ENCODE results near the gene NUDCD3. TPM values are rescaled to one million over a fixed set of nuclear protein-coding genes. Genes with fewer than 3 reads are reported as not detected.
A peak's percentile ranks its signal among the peaks of the same experiment; 100 is the strongest.

The NUDCD3 gene
- total RNA-seq = 100 to 1,000 TPM in 1 of 2 donors, 10 to 100 TPM in 1; 83.7 to 104 TPM
- long read RNA-seq, full-length matches to known transcripts = 117 of 136 reads
- long read RNA-seq, partial matches to known transcripts = 5 of 136 reads
- long read RNA-seq, other reads (novel, unspliced or antisense) = 14 of 136 reads

- intact Hi-C loops (cut with DNase I) = loop anchor here in 1 of 2 donors (10.0 kb wide), 1 partner anchor 74 kb away; no protein-coding TSS in a partner anchor
- peak; percentile 89 for DNase-seq
- peak; percentile 96 to 98 for ATAC-seq
Measured at GRCh38 chr7:44490351-44491200, at the start of gene NUDCD3. TSS of gene NUDCD3 (minus strand) at chr7:44490658. CDS start at chr7:44490600, 58 bp downstream.

- DNase-seq (no peak), ATAC-seq (peak in 1 of 2 donors; percentile 84)
- intact Hi-C loops (cut with DNase I) = no loop called here
Measured at GRCh38 chr7:44539669-44540506, 49.4 kb upstream of the NUDCD3 start.

DNA sequence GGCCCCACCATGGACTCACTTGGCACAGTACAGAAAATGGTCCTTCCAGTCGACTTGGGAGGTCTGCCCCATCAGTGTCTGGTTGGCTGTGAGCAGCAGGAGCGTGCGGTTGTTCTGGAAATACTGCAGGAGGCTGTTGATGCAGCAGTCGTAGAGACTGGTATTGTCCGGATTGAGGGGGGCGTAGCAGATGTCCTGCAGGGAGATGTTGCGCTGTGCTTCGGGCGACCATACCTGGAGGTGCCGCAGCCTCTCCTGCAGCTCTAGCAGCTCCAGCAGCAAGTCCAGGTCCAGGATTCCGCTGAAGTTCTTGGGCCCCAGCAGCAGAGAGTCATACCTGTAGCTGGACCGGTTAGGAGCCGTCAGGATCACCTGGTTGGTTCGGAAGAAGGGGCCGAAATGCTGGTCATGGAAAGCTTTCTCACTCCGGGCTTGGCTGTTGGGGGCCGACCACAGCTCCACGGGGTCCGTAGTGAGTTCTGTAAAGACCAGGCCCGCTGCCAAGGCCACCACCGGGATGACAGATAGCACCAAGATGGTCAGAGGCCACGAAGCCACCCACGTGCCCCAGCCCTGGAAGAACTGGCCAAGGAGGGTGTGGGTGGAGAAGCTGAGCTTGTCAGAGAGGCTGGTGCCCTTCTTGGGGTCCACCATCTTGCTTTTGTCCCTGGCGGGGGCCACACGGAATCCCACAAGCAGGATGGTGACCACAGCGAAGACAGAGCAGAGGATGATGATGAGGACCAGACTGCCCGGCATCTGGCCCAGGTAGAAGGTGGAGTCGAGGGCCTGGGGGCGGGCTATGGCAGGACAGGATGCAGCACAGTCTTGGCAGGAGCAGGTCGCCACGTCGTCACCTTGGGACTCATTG, 48.6 kb upstream of the NUDCD3 start:
- DNase-seq (no peak), ATAC-seq (no peak)
- intact Hi-C loops (cut with DNase I) = no loop called here

DNA sequence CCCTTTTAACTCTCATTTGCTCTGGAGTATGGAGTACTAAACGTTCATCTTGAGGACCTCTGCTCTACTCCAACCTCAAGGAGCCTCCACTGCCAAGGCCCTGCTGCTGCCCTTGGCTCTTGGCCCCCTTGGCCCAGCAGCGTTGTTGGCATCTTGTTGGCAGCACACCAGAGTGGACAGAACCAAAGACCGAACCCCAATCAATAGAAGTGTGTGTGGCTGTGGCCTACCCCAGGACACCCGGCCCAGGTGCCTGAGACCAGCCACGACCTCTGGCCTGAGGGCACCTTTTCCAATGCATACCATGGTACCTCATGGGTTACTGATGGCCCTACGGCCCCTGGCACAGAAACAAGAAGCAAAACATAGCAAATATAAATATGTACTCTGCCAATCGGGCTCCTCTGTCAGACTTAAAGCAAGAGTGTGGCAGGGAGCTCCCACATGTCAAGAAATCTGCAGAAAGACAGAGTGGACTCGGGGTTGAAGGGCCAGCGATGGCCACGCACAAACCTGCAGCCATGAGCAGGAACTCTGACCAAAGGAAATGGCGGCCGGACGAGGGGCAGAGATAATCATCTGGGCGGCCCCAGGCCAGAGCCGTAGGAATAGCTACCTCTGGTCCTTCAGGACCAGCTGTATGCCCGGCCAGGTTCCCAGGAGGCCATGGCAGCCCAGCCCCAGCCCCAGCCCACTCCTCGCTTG, 47.8 kb upstream of the NUDCD3 start:
- peak in 1 of 2 donors; percentile 50 for ATAC-seq
- intact Hi-C loops (cut with DNase I) = no loop called here

DNA sequence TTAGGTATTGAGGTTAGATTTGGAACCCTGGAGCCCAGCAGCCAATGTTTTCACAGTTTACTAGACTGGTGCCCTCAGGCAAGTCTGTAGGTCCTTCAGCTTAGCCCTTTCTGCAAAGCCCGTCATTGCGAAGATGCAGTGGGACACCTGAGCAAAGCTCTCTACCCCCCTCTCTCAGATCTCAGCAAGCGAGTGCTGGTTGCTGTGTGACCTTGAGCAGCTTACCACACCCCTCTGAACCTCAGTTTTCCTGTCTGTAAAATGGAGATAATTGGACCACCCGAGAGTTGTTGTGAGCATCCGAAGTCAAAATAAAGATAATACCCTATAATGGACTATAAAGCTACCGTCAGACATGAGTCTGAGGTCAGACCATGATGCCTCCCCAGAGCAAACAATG, 47.0 kb upstream of the NUDCD3 start:
- ATAC-seq = no peak
- no peak for DNase-seq
- intact Hi-C loops (cut with DNase I) = no loop called here

More for the DNA sequence above, 47.8 kb upstream of the NUDCD3 start:
- DNase-seq = no peak

- intact Hi-C loops (cut with DNase I) = no loop called here
- DNase-seq (no peak), ATAC-seq (no peak)
Measured at GRCh38 chr7:44536090-44536489, 45.6 kb upstream of the NUDCD3 start.

- ATAC-seq (no peak), DNase-seq (no peak)
- intact Hi-C loops (cut with DNase I) = no loop called here
Measured at GRCh38 chr7:44535348-44536064, 45.0 kb upstream of the NUDCD3 start.

DNA sequence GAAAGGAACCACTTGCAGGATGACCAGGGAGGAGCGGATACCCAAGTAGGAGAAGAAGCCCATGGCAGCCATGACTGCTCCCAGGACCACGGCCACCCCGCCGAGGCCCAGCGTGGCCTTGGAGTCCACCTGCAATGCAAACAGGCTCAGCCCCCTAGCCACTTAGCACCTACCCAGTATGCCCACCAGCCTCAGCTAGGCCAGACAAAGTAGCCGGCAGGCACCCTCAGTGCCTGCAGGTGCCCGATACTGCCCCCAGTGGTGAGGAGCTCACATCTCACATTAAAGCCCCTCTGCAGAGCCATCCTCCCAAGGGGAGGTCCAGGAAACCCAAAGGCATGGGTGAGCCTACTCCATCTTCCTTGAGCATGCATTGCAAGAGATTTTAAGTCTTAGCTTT, 44.0 kb upstream of the NUDCD3 start:
- intact Hi-C loops (cut with DNase I) = no loop called here
- DNase-seq (no peak), ATAC-seq (peak in 1 of 2 donors; percentile 35)

DNA sequence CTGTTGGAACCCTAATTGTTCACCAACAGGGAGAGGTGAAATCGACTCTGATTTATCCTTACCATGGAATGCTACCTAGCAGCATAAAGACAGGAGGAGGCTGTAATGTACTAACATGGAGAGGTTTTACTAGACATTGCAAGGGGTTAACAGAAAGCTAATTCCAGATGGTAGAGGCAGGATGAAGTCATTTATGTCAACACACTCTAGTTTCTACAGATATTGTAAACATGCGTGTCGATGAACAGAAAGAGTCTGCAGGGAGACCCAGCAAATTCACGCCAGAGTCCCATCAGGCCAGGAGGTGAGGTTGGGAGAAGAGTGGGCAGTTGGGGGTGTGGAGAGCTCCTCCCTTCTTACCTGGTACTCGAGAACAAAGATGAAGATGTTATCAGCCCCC, 43.6 kb upstream of the NUDCD3 start:
- ATAC-seq = no peak
- no peak for DNase-seq
- intact Hi-C loops (cut with DNase I) = no loop called here

- ATAC-seq = no peak
- intact Hi-C loops (cut with DNase I) = no loop called here
- no peak for DNase-seq
Measured at GRCh38 chr7:44533301-44534055, 43.0 kb upstream of the NUDCD3 start.

- no peak for ATAC-seq
- intact Hi-C loops (cut with DNase I) = no loop called here
- no peak for DNase-seq
Measured at GRCh38 chr7:44531421-44532380, 41.2 kb upstream of the NUDCD3 start.

DNA sequence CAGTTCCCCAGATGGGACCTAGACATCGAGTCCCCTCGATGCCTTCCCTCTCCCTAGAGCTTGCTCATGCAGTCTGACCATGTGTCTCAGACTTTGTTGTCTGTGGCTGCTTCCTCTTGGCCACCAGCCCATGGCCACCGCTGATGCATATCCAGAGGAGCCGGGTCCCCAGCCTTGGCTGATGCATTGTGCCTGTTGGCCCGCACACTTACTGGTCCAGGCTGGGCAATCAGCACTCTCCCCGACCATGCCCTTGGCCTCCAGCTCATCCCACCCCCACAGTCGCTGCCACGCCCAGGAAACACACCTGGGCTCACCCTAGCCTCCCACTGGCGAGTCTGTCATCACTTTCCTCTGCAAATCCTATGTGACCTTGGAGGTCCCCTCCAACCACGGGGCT, 40.5 kb upstream of the NUDCD3 start:
- no peak for DNase-seq
- intact Hi-C loops (cut with DNase I) = no loop called here
- ATAC-seq = no peak

DNA sequence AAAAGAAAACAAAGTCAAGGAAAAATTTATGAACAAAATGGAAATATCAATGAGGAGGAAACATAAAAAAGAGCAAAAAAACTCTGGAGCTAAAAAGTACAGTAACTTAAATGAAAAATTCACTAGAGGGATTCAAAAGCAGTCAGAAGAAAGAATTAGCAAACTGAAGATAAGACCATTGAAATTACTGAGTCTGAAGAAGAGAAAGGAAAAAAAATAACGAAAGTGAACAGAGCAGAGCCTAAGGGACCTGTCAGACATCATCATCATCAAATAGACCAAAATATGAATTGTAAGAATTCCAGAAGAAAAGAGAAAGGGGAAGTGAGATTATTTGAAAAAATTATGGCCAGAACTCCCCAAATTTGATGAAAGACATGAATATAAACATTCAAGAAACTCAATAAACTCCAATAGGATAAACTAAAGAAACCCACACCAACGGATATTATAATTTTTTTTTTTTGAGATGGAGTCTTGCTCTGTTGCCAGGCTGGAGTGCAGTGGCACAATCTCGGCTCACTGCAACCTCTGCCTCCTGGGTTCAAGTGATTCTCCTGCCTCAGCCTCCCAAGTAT, 34.4 kb upstream of the NUDCD3 start:
- DNase-seq (no peak), ATAC-seq (no peak)
- intact Hi-C loops (cut with DNase I) = no loop called here

DNA sequence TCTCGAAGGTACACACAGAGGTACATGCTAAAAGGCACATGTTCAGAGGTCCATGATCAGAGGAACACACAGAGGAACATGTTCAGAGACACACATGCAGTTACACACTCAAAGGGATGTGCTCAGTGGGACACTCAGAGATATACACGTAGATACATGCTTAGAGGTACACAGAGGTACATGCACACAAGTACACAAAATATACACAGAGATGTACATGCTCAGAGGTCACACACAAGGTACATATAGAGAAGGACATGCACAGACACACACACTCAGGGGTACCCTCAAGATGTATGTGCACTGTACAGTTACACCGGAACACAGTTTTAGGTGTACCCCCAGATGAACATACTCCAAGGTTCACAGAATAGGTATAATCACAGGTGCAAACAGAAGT, 31.9 kb upstream of the NUDCD3 start:
- ATAC-seq (no peak), DNase-seq (no peak)
- intact Hi-C loops (cut with DNase I) = no loop called here

GRCh38 chr7:44521347-44522095, 31.1 kb upstream of the NUDCD3 start:
- DNase-seq = no peak
- no peak for ATAC-seq
- intact Hi-C loops (cut with DNase I) = no loop called here
